ENCODE results near the gene RRP12.

GRCh38 chr10:97335188-97335619 lies 65.9 kb downstream of the RRP12 start:
- TF ChIP-seq HDAC6 (IDR thresholded peaks at IDR 0.05; ENCODE audit: low read depth, low read length) (no peak), ZNF133 (CRISPR knock-in tag; IDR thresholded peaks at IDR 0.05) (no peak), POLR2AphosphoS5 (IDR thresholded peaks at IDR 0.05; ENCODE audit: control insufficient read depth, insufficient read depth, low read depth, low read length) (no peak), CTCF (IDR thresholded peaks at IDR 0.05 in 2 of 3, conservative IDR thresholded peaks at IDR 0.05 in 1 of 3; ENCODE audit: insufficient read depth in 2 of 3, low read depth in 1 of 3, low read length in 3 of 3) (no peak), RHOXF2B (CRISPR knock-in tag; conservative IDR thresholded peaks at IDR 0.05) (no peak), POLR2A (conservative IDR thresholded peaks at IDR 0.05) (no peak), SNIP1 (IDR thresholded peaks at IDR 0.05; ENCODE audit: low read depth) (no peak), MTA3 (IDR thresholded peaks at IDR 0.05; ENCODE audit: borderline replicate concordance) (no peak), L3MBTL2 (IDR thresholded peaks at IDR 0.05) (peak; percentile 17), ZNF212 (CRISPR knock-in tag; IDR thresholded peaks at IDR 0.05) (no peak)

Data from K562 (cell line).